Measurements from ENCODE around the gene KRT6C.
"Not testable (repeated sequence)": the region's sequence is repeated elsewhere in the genome, so short reads cannot be mapped to it uniquely, and the experiment has no call there.

The KRT6C gene

DNA sequence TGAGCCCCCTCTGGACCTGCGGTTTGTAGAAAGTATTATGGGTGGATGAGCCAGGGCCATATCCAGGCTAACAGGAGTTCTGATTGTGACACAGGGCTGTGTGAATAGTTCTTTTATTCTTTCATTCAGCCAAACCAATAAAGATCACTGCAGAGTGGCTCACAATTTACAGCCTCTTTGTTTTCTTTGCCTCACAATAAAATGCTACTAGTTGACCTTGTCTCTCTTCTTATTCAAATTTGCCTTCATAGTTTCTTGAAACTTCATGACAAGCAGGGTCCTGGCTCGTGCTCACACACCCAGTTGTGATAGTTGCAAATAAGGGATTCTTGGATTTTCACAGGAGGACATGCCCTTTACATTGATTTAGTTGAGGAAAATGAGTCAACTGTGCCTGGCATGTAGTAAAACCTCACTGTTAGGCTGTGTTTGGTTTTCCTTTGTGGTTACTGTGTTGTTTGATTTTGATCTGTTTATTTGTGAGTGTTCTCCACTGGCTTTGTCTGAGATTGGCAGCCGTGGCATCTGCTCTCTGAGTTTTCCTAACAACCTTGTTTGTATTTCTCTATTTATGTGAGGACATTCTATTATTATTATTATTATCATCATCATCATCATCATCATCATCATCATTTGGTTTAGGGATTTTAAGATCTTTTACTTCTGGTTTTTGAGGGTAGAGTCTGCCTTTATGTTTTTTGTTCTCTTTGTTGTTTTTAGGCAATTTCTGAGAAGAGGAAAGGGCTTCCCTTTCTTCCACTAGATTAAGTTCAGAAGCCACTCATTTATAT, 19.0 kb downstream of the KRT6C start:
- DNase-seq: no peak

DNA sequence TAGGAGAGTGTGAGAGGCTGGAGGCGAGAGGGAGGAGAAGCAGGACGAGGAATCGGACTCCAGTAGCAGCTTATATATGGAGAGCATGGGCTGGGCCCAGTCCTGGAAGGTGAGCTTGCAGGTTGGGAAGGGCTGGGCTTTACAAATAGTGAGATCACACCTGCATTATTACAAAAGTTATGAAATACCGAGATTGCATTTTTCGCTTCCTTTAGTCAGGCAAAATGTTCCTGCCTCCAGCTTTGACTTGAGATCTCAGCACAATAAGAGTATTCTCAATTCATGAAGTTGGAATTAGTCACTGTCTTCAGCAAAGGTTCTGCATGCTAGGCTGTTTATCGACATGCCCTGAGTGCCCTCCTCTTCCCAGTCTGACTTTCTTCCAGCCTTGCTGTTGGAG, 21.5 kb downstream of the KRT6C start, which contains the start of gene KRT6B:
KRT6B (minus strand) TSS at position 46 of the 400 bp plus-strand sequence. CDS start 68 bp downstream, outside the sequence.
- no peak for DNase-seq

DNA sequence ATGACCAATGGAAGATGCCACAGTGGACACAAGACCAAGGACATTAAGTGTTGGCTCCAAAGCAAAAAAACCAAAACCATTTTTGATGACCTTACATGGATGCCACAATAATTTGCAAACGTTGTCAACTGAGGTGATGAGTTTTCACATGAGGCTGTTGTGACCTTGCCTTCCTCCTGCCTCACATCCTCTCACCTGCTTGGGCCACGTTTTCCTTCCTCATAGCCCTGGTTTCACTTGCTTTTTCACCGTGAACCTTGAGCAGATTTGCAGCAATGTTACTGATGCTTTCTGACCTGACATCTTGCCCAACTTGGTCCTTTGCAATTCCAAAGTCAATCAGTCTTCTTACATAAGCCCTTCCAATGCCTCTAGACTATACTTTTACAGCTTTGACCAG, 25.4 kb downstream of the KRT6C start:
- no peak for DNase-seq

DNA sequence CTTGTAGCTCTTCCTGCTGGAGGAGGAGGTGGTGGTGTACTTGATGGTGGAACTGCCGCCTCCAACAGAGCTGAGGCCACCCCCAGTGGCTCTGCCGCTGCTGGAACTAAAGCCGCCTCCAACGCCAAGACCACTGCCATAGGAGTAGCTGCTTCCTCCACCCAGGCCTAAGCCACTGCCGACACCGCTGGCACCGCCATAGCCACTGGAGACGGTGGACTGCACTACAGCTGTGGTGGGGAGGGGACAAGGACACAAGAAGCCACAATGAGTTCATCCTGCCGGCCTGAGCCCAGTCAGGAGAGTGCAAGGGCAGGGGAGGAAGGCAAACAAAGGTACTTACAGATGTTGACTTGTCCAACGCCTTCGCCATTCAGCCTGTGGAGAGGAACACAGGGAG, 26.4 kb downstream of the KRT6C start:
- DNase-seq: not testable (repeated sequence)

DNA sequence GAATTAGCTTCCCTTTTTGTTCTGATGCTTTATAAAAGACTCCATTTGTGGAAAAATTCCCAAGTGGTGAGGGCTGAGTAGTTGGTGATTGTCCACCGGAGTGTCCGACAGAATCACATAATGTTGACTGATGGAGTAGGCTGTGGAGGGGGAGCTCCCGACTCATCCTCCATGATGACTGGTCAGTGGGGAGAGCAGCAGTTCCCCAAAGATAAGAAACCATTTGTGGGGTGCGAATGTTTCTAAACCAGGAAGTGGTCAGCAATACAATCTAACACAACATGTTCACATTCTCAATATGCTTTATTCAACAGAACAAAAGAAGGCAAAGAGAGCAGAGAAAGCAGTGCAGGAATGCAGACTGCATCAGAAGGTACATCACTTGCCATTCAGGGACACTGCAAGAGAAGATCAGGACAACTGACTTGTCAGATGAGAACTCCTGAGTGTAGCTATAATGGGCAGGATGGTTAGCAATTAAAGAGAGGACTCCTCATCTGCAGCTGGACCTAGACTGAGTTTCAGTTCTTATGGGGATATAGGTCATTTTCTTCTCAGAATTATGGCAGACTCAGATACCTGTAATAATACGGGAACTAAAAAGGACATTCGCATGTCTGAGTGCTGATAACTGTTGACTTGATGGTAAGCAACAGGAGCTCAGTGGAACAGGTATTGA, 27.1 kb downstream of the KRT6C start:
- no peak for DNase-seq

DNA sequence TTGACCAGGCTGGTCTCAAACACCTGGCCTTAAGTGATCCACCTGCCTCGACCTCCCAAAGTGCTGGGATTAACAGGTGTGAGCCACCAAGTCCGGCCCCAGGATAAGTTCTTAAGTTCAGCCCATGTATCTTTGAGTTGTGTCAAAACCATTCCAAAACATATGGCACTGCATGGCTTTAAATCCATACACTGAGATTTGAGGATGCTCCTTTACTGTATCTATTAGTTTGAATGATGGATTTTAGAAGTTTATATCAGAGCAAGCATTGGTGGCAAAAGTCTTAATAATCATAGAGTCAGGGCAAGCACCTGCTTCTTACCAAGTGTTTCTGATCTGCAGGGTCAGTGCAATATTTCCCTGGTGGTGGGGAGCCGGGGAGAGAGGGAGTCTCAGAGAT, 27.7 kb downstream of the KRT6C start:
- no peak for DNase-seq

DNA sequence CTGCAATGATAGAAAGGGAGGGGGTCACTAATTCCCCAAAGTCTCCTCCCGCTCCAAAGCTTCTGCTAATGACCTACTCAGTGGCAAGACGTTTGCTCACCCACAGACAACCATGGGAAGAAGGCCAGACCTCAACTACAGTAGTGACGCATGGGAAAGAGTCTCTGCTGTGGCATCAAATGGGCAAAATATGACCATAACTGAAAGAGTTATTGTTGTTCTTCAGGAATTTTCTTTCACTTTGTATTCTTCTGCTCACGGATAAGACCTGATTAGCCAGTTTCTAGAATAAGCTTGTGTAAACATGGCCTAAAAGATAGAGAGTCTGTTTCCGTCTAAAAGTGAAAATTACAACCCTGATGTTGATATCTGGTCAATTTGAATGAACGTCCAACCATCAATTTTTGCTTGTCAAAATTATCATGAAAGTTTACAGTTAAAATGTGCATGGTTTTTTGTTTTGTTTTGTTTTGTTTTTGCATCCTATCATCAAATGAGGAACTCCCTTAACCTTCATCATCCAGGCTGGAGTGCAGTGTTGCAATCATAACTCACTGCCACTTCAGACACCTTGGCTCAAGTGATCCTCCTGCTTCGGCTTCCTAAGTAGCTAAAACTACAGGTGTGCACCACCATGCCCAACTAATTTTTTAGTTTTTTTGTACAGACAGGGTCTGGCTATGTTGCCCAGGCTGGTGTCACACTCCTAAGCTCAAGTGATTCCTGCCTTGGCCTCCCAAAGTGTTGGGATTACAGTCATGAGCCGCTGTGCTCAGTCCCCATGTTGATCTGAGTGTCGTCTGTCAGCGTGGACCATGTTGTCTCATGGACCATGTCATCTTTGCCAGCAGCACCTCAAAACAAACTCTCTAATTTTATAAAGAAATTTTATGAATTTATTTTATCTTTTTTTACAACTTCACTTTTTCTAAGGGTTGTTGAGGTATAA, 28.7 kb downstream of the KRT6C start:
- no peak for DNase-seq

DNA sequence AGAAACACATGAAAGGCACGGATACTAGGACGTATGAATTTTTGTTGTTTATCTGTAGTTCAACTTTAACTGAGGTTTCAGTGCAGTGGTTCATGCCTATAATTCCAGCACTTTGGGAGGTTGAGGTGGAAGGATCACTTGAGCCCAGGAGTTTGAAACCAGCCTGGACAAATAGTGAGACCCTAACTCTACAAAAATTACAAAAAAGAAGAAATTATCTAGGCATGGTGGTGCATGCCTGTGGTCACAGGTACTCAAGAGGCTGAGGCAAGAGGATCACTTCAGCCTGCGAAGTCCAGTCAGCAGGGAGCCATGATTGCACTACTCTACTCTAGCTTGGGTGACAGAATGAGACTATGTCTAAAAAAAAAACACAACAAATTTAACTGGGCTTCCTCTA, 29.6 kb downstream of the KRT6C start:
- no peak for DNase-seq

DNA sequence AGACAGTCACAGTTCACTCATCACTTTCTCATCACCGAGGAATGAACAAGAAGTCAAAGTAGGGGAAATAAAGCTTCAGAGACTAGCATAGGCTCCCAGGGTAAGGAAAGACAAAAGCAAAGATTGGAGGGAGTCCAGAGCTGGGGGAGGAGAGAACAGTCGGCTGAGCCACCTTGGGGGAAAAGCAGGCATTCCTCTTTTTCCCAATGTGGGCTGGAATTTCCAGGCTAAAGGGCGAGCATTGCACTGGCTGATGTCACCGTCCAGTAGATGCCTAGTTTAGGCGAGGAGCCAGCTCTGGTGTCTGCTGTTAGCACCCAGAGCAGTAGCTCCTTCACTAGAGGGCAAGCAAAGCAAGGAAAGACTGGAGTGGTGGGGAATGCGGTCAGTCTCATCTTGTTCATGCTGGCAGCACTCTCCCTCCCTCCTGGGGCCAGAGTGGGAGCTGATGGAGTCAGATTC, 31.0 kb downstream of the KRT6C start:
- DNase-seq: no peak

DNA sequence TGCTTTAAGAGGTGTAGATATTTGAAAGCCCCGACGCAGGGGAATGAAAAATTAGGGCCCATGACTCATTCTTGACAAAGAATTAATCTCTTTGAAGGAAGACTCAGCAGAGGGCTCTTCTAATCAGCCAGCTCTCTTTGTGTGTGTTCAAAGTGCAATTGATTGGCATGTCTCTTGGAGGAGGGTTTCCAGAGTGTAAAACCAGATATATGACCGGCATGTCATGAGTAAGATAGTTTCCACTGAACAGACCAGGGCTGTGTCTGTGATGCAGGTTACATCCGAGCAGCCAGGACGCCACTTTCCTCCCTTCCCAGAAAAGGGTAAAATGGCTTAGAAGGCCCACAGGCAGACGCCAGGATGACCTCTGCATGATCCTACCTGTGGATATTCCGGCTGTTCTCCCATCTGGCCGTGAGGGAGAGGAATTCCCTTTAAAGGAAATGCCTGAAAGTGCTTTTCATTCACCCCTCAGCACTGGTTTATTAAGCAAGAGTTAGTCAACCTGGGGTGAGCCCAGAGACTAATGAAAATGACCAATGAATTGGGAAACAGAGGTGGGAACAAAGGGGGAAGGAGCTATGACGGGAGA, 32.2 kb downstream of the KRT6C start:
- DNase-seq: no peak

DNA sequence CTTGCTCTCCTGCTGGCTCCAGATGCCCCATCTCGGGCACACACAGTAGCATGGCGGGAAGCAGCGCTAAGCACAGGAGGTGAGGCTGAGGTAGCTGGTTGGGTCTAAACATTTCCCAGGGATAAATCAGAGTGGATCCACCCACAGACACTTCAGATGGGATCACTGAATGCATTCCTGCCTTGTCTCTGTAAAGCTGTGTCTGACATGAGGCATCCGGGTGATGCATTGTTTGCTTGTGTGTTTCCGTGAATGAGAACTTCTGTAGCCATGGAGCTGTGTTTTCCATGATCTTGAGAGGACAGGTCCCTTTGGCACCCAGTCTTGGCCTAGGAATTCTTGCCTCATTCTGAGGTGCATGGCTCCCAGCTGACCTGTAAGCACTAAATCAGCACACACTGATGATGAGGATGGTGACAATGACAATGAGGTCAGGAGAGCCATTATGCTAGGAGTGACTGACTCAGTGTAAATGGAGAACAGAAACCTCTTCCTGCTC, 32.7 kb downstream of the KRT6C start:
- no peak for DNase-seq

DNA sequence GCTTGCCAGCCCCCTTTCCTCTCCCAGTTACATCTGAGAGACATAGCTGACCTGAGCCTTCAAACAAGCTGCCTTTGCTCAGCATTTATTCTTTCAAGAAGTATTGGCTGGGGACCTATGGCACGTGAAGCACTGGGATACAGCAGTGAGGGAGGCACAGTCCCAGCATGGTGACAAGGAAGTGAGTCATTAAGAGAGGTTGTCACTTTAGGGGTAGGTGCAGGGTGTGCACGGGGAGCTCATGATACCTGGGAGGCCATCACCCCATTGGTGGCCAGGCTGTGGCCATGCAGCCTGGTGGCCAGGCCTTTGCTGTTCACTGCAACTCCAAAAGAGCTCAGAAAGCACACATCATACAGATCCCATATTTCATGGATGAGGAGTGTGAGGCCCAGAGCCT, 33.8 kb downstream of the KRT6C start:
- no peak for DNase-seq

DNA sequence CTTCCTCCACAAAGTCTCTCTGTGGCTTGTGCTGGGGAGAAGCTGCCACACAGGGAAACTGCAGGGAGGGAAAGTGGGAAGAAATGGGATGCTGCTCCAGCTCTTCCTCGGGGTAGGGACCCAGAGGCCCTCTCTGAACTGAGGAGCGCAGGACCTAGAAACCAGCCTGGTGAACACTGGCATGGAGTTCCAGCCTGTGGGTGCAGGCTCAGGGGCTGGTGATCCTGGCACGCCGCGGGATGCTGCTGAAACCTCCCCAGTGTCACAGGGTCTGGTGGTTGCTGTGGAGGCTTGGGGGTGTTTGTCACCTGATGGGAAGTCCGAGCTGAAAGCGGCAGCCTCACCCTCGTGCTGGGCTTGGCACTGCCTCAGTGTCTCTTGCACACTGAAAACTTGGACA, 34.2 kb downstream of the KRT6C start:
- no peak for DNase-seq

DNA sequence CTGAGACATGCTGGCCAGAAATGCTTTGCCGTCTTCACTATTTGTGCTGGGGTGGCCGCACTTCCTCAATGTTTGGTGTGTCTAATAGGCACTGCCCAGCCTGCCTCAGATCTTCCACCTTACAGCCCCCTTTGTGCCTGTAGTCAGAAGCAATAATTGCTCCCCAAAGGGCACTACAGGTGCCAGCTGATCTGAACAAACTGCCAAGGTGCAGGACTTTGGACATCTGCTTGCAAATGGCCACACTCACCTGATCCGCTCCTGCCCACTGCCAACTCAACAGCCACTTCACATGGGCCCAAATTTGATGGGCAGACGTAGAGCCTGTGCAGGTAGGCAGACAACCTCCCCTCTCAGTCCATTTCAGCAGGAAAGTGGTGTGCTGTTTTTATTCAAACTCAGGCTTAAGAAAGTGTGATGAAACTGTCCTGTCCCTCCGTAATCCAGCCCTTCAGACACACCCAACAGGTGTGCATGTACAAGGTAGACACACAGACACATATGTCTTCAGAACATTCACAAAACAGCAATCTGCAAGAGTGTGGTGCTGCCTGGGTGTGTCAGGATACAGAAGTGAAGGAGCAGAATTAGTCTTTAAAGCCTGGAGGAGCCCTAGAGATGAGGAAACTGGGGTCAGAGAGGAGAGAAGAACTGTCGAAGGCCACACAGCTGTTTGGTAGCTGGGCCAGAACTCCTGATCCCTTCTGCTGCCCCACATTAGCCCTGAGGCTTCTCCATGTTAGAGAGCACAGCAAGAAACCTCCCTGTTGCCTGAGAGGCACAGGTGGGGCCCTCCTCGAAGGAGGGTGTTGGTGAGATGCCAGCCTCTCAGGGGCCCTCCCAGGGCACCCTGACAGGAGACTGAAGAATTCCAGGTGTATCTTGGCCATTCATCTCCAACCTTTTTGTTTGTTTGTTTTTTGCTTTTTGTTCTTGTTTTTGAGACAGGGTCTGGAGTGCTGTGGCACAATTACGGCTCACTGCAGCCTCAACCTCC, 35.0 kb downstream of the KRT6C start:
- no peak for DNase-seq

DNA sequence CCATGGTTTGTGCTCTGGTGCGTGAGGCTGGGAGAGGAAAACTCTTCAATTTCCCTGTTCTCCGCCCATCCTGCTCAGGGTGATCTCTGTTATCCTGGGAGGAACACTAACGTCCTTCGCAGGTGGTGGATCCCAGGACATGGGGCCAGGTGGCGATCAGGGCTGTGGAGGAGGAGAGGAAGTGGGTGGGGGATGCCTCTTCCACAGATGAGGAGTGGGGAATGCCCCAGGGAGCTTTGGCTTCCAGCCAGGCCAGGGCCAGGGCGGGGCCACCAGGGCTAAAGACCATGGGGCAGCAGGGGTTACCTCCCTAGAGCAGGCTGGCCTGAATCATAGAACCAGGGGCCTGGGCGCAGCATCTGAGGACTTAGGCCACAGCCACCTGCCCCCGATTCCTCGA, 36.1 kb downstream of the KRT6C start:
- no peak for DNase-seq

DNA sequence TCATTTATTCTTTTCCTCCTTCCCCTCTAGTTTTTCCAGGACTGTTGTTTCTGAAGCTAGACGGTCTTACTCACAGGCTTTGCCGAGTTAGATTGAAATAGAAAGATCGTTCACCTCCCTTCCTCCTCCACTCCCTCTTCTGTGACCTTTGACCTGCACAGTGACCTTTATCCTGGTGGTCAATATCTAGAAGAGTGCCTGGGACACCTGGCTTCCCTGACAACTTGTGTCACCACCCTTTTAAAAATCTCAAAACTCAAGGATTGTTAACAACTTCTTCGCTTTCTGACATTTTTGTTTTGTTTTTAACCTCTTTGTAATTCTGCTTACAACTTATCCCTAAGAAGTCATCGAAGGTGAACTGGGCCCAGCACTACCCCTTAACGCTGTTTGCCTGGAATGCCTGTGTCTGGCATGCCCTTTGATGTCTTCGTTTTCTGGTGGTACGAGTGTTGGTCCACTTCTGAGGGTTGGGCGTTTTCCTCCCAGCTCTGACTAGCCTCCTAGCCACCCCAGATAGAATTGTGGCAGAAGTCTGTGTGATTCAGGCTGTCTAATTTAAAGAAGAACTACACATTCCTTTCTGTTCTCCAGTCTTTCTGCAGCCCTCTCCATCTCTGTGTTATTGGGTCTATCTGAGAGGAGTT, 36.7 kb downstream of the KRT6C start:
- no peak for DNase-seq

DNA sequence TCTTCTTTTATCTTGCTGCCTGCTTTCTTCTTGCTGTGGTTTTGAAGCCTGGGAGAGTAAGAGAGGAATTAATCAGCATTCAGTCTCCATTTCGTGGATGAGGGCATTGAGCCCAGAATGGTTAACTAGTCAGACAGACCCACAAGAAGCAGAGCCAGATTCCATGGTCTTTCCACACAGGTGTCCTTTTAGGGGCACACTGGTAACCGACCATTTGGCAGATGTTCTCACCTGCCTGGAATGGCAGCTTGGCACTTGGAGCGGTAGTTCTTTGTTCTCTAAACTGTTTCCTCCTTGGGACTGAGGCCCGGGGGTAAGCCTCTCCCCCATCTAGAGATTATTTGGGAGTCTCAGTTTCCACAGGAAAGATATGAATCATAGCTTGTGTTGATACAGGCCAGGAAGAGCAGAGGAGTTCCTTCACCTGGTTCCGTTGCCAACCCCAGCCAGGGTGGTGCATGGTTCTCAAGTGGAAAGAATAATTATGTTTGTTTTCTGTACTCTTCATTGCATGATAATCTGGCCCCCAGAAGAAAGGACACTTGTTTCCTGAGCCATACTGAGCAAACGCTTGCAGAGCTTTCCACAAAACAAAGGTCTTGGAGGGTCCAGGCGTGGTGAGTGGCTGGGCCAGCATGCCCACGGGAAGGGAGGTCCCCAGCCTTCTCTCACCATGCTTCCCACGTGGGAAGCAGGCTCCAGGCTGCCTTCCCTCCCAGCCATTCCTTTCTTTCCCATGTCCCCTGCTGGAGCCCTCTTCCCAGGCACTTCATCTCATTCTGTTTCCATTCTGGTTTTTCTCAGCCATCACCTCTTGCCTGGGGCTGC, 37.4 kb downstream of the KRT6C start:
- DNase-seq: no peak

DNA sequence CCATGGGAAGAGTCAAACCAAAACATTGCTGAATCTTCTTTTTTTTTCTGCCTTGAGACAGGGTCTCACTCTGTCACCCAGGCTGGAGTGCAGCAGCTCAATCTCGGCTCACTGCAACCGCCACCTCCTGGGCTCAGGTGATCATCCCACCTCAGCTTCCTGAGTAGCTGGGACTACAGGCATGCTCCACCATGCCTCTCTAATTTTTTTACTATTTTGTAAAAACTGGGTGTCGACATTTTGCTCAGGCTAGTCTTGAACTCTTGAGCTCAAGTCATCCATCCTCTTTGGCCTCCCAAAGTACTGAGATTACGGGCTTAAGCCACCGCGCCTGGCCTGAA, 38.0 kb downstream of the KRT6C start:
- DNase-seq: no peak

DNA sequence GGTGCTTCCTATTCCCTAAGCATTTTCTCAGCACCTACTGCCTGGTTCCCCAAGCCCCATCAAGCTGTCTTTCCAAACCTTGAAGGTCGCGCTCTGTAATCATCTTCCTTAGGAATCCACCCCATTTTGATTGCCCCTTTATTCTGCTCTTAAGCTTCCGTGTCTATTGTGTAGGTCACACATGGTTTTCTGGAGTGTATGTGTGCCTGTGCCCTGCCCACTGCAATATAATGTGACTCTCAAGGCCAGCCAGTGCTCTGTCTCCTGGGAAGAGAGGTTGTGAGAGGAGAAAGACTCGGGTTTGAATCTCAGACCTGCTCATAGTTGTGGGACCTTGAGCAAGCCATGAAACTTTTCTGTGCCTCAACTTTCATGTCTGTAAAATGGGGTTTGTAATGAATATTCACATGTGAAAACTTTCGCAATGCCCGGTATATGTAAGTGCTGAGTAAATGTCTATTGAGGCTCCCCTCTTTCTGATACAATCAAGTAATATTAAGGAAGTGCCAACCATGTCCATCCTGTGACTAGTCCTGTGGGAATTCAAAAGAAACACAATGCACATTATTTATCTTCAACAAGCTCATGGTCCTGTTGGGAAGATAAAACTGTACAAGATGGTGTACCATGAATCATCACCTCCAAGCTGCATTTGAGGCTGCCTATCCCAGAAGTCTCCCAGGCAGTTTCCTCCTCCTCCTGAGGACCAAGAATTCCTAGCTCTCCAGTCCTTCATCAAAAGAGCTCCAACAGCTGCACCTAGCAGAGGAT, 38.7 kb downstream of the KRT6C start:
- no peak for DNase-seq
